Small intestine (tissue), 7 donors: ENCODE results near the gene SIPA1L3. TPM values are rescaled to one million over a fixed set of nuclear protein-coding genes. Genes with fewer than 3 reads are reported as not detected.

Source experiments
- DNase-seq, 2 donors: peaks; one replicate each; pipeline versions ENCODE4 v3.0.0 to v3.0.0-alpha.2; 2013
- FAIRE-seq: peaks from 2 replicates; lab custom pipeline; 2012; peaks lifted over from hg19 to GRCh38; lab: Jason Lieb, UNC
- H3K27ac ChIP-seq, 3 donors: one replicate each; pipeline ENCODE4 v1.5.1; 2013; ENCODE audit warnings: low read length in 2 of 3, mild to moderate bottlenecking in 2 of 3, control low read depth in 1 of 3, inconsistent platforms in 1 of 3, low read depth in 1 of 3, moderate library complexity in 1 of 3
- H3K27me3 ChIP-seq, 3 donors: one replicate each; pipeline ENCODE4 v1.6.1; 2013; ENCODE audit warnings: low read length in 3 of 3, inconsistent platforms in 1 of 3; ENCODE audit not compliant: control insufficient read depth in 3 of 3, insufficient read depth in 3 of 3
- H3K36me3 ChIP-seq, 3 donors: one replicate each; pipeline ENCODE4 v1.6.1; 2013; ENCODE audit warnings: low read length in 3 of 3, inconsistent platforms in 1 of 3, low read depth in 1 of 3, mild to moderate bottlenecking in 1 of 3, moderate library complexity in 1 of 3; ENCODE audit not compliant: control insufficient read depth in 3 of 3, insufficient read depth in 2 of 3
- H3K4me1 ChIP-seq, 3 donors: one replicate each; pipeline ENCODE4 v1.6.1; 2013; ENCODE audit warnings: low read length in 2 of 3, inconsistent platforms in 1 of 3, low read depth in 1 of 3, mild to moderate bottlenecking in 1 of 3, moderate library complexity in 1 of 3; ENCODE audit not compliant: control insufficient read depth in 3 of 3, insufficient read depth in 2 of 3
- H3K4me3 ChIP-seq, 3 donors: one replicate each; pipeline ENCODE4 v1.5.1; 2013; ENCODE audit warnings: low read length in 3 of 3, control low read depth in 1 of 3, inconsistent platforms in 1 of 3, low read depth in 1 of 3, mild to moderate bottlenecking in 1 of 3, moderate library complexity in 1 of 3
- H3K9me3 ChIP-seq, 2 donors: one replicate each; pipeline ENCODE4 v1.6.1; 2013; ENCODE audit warnings: low read depth in 1 of 2, low read length in 1 of 2; ENCODE audit not compliant: control insufficient read depth in 2 of 2, insufficient read depth in 1 of 2
- WGBS, 3 donors: extraction: QIAGEN DNeasy Blood & Tissue Kit; methylation state at CpG; one replicate each; pipeline ENCODE4 v1.1.7; 2013; 5-methylcytosine and 5-hydroxymethylcytosine counted together
- polyA plus RNA-seq, 4 donors: library from polyadenylated mRNA; stranded (reverse) in 3 of 4; unstranded in 1 of 4; fragments of 200-250 nt in 3 of 4; fragments of 120-200 nt in 1 of 4; gene quantifications; one replicate each; pipeline versions ENCODE4 v1.2.1 to v1.2.3, GENCODE V29; 2013
- donor health status: healthy with polysubstance abuse.
- donor health status: control.
- donor health status: control.
- donor health status: Bipolar disorder and iron deficiency.
- donor health status: healthy.

The SIPA1L3 gene
- polyA plus RNA-seq, 4 donors: 19.2 to 57.9 (median 34.1) TPM

GRCh38 chr19:37992761-37993160, 85.8 kb downstream of the SIPA1L3 start:
- H3K4me3 ChIP-seq: no peak overlapping the region
- no peak for FAIRE-seq
- no peak overlapping the region for H3K27ac ChIP-seq
- 94 to 96% (median 96%) methylated on average over 9 of the region's 9 CpGs for WGBS, 3 donors
- H3K9me3 ChIP-seq: no peaks in the 10 kb centered on the region
- H3K27me3 ChIP-seq: no peaks in the 10 kb centered on the region
- no peak for DNase-seq
- peaks cover 0 to 13% (median 0%) of the 10 kb centered on the region in 3 donors for H3K4me1 ChIP-seq
- H3K36me3 ChIP-seq: peaks cover 0 to 53% (median 0%) of the 10 kb centered on the region in 3 donors

- FAIRE-seq: no peak
- Histone ChIP-seq H3K9me3 (no peaks in the 10 kb centered on the region), H3K27ac (no peak overlapping the region), H3K27me3 (no peaks in the 10 kb centered on the region), H3K4me3 (no peak overlapping the region), H3K36me3 (peaks cover 0 to 58% (median 0%) of the 10 kb centered on the region in 3 donors), H3K4me1 (no peaks in the 10 kb centered on the region)
- WGBS, 3 donors: 83 to 85% (median 83%) methylated on average over 8 of the region's 8 CpGs
- DNase-seq: no peak
Observed at GRCh38 chr19:37994823-37995130, 87.8 kb downstream of the SIPA1L3 start.

- Histone ChIP-seq H3K36me3 (peaks cover 0 to 55% (median 0%) of the 10 kb centered on the region in 3 donors), H3K27me3 (no peaks in the 10 kb centered on the region), H3K4me3 (no peak overlapping the region), H3K27ac (no peak overlapping the region), H3K9me3 (no peaks in the 10 kb centered on the region), H3K4me1 (no peaks in the 10 kb centered on the region)
- DNase-seq: no peak
- no peak for FAIRE-seq
- WGBS, 3 donors: 92 to 97% (median 94%) methylated on average over 7 of the region's 7 CpGs
Observed at GRCh38 chr19:37995346-37995745, 88.3 kb downstream of the SIPA1L3 start.

GRCh38 chr19:37997911-37998344, 90.9 kb downstream of the SIPA1L3 start:
- FAIRE-seq: no peak
- WGBS, 3 donors: 78 to 95% (median 90%) methylated on average over 3 of the region's 3 CpGs
- peak in 1 of 2 donors; percentile 37 for DNase-seq
- H3K9me3 ChIP-seq: no peaks in the 10 kb centered on the region
- H3K36me3 ChIP-seq: peaks cover 0 to 43% (median 0%) of the 10 kb centered on the region in 3 donors
- peaks cover 0 to under 1% (median 0%) of the 10 kb centered on the region in 3 donors for H3K4me1 ChIP-seq
- no peak overlapping the region for H3K27ac ChIP-seq
- no peak overlapping the region for H3K4me3 ChIP-seq
- H3K27me3 ChIP-seq: no peaks in the 10 kb centered on the region

GRCh38 chr19:37998801-37999308, 91.8 kb downstream of the SIPA1L3 start:
- no peaks in the 10 kb centered on the region for H3K9me3 ChIP-seq
- H3K27me3 ChIP-seq: no peaks in the 10 kb centered on the region
- FAIRE-seq: no peak
- H3K4me3 ChIP-seq: no peak overlapping the region
- WGBS, 3 donors: 94 to 98% (median 95%) methylated on average over 3 of the region's 3 CpGs
- H3K27ac ChIP-seq: peak overlapping the region in 1 of 3 donors; percentile 54
- no peak for DNase-seq
- H3K4me1 ChIP-seq: peaks cover 0 to 7% (median 0%) of the 10 kb centered on the region in 3 donors
- H3K36me3 ChIP-seq: peaks cover 0 to 48% (median 0%) of the 10 kb centered on the region in 3 donors

GRCh38 chr19:37999309-38000213, 92.6 kb downstream of the SIPA1L3 start:
- FAIRE-seq (no peak), DNase-seq (no peak)
- no peaks in the 10 kb centered on the region for H3K9me3 ChIP-seq
- peaks cover 0 to 14% (median 0%) of the 10 kb centered on the region in 3 donors for H3K4me1 ChIP-seq
- peak overlapping the region in 1 of 3 donors; percentile 55 for H3K27ac ChIP-seq
- H3K27me3 ChIP-seq: no peaks in the 10 kb centered on the region
- 75 to 94% (median 91%) methylated on average over 20 of the region's 20 CpGs for WGBS, 3 donors
- H3K4me3 ChIP-seq: no peak overlapping the region
- peaks cover 0 to 42% (median 0%) of the 10 kb centered on the region in 3 donors for H3K36me3 ChIP-seq

- Histone ChIP-seq H3K4me3 (no peak overlapping the region), H3K36me3 (peaks cover 0 to 45% (median 0%) of the 10 kb centered on the region in 3 donors), H3K27me3 (no peaks in the 10 kb centered on the region), H3K9me3 (no peaks in the 10 kb centered on the region), H3K4me1 (peaks cover 0 to 29% (median 0%) of the 10 kb centered on the region in 3 donors), H3K27ac (no peak overlapping the region)
- FAIRE-seq (no peak), DNase-seq (no peak)
- 91 to 92% (median 91%) methylated on average over 5 of the region's 5 CpGs for WGBS, 3 donors
Observed at GRCh38 chr19:38001158-38001781, 94.3 kb downstream of the SIPA1L3 start.

- Histone ChIP-seq H3K4me3 (peak overlapping the region in 2 of 3 donors; percentile 1 to 33), H3K9me3 (no peaks in the 10 kb centered on the region), H3K36me3 (peaks cover 0 to 51% (median 0%) of the 10 kb centered on the region in 3 donors), H3K27me3 (no peaks in the 10 kb centered on the region), H3K27ac (peak overlapping the region; percentile 14 to 76 (median 70)), H3K4me1 (peaks cover 0 to 36% (median 0%) of the 10 kb centered on the region in 3 donors)
- no peak for FAIRE-seq
- 11 to 43% (median 27%) methylated on average over 18 of the region's 18 CpGs for WGBS, 3 donors
- DNase-seq: peak; percentile 33 to 63
Observed at GRCh38 chr19:38003438-38004185, 96.6 kb downstream of the SIPA1L3 start.
